ENCODE results near the gene ZP3.
"Not testable (repeated sequence)": the region's sequence is repeated elsewhere in the genome, so short reads cannot be mapped to it uniquely, and the experiment has no call there.

The ZP3 gene

GRCh38 chr7:76460767-76461166, 36.0 kb downstream of the ZP3 start:
- in situ Hi-C loops (cut with MboI; ENCODE audit: low pct_unique_long_range_greater_than_20kb, low sequenced_read_pairs, unreplicated experiment); DNase-seq (ENCODE audit: low spot score): not testable (repeated sequence)

DNA sequence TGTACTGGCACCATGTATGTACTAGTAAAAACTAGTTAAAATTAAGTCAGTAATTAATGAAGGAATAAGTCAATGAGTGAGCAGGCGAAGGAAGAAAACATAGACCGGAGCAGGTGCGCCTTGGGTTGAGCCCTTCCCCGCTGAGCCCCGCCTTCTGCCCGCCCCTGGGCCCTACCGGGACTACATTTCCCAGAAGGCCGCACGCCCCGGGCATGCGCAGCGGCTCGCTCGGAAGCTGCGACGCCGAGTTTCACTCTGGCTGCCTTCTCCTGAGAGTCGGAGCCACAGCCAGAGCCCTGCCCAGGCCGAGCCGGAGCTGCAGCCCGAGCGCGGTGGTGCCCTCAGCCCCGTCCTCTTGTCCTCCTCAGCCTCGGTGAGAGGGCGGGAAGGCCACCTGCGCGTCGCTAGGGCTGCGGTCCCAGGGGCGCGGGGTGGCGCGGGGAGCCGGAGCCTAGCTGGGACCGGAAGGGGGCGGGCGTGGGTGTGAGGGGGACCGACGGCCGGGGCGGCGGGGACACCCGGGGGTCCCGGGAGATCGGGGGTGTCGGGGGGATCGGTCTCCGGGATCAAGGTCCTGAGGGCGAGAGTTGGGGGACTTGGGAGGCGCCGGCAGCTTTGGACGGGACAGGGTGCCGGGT, 36.8 kb downstream of the ZP3 start, which contains the start of gene DTX2:
TSS of gene DTX2 (plus strand) at position 246 of the 638 bp plus-strand sequence. CDS start 18,801 bp downstream, outside the sequence.
- DNase-seq (ENCODE audit: low spot score); in situ Hi-C loops (cut with MboI; ENCODE audit: low pct_unique_long_range_greater_than_20kb, low sequenced_read_pairs, unreplicated experiment): not testable (repeated sequence)

DNA sequence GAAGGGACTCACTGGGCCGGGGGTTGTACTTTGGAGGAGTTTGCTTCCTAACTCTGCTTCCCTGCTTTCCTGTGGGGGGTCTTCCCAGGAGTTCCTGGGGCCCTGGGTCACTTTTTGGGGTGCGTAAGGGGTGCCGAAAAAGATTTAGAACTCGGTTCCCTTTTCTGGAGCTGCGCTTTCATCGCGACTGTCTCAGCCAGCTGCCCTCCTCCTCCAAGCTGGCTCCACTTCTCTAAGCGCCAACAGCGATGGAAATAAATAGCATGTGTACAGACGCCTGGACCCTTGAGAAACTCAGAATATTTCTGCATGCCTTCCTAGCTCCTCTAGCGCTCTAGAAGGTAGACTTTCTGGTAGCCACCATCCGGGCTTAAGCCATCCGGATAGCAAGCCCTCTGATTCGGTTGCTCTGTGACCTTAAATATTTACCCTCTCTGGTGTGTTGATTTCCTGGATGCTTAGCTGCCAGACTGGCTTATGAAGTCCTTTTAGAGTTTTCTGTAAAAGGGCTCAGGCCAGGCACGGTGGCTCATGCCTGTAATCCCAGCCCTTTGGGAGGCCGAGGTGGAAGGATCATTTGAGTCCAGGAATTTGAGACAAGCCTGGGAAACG, 37.6 kb downstream of the ZP3 start:
- DNase-seq (ENCODE audit: low spot score); in situ Hi-C loops (cut with MboI; ENCODE audit: low pct_unique_long_range_greater_than_20kb, low sequenced_read_pairs, unreplicated experiment): not testable (repeated sequence)

- in situ Hi-C loops (cut with MboI; ENCODE audit: low pct_unique_long_range_greater_than_20kb, low sequenced_read_pairs, unreplicated experiment); DNase-seq (ENCODE audit: low spot score): not testable (repeated sequence)
Measured at GRCh38 chr7:76464959-76465358, 40.2 kb downstream of the ZP3 start.

- in situ Hi-C loops (cut with MboI; ENCODE audit: low pct_unique_long_range_greater_than_20kb, low sequenced_read_pairs, unreplicated experiment); DNase-seq (ENCODE audit: low spot score): not testable (repeated sequence)
Measured at GRCh38 chr7:76465950-76466349, 41.2 kb downstream of the ZP3 start.

- DNase-seq (ENCODE audit: low spot score); in situ Hi-C loops (cut with MboI; ENCODE audit: low pct_unique_long_range_greater_than_20kb, low sequenced_read_pairs, unreplicated experiment): not testable (repeated sequence)
Measured at GRCh38 chr7:76467743-76468404, 43.1 kb downstream of the ZP3 start.

GRCh38 chr7:76471556-76472221, 46.9 kb downstream of the ZP3 start:
- in situ Hi-C loops (cut with MboI; ENCODE audit: low pct_unique_long_range_greater_than_20kb, low sequenced_read_pairs, unreplicated experiment); DNase-seq (ENCODE audit: low spot score): not testable (repeated sequence)

GRCh38 chr7:76473097-76473496, 48.3 kb downstream of the ZP3 start:
- DNase-seq (ENCODE audit: low spot score); in situ Hi-C loops (cut with MboI; ENCODE audit: low pct_unique_long_range_greater_than_20kb, low sequenced_read_pairs, unreplicated experiment): not testable (repeated sequence)

DNA sequence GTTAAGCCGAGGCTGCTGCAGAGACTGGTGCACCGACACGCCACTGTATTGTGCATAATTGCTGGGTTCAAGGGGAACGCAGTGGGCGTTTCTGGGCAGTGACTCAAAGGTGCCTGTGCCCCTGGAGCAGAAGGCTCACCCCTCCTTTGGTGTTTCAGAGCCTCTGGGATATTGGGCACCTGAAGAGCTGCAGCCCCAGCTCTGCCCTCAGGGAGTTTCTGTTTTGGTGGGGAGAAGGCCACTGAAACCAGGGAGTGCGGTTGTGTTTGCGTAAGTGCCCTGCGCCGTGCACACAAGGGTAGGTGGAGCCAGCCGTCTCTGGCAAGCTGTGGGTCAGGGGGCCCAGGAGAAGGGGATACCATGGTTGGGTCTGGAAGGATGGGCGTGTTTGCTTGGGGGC, 51.5 kb downstream of the ZP3 start:
- DNase-seq (ENCODE audit: low spot score); in situ Hi-C loops (cut with MboI; ENCODE audit: low pct_unique_long_range_greater_than_20kb, low sequenced_read_pairs, unreplicated experiment): not testable (repeated sequence)

GRCh38 chr7:76476742-76477474, 52.2 kb downstream of the ZP3 start:
- in situ Hi-C loops (cut with MboI; ENCODE audit: low pct_unique_long_range_greater_than_20kb, low sequenced_read_pairs, unreplicated experiment); DNase-seq (ENCODE audit: low spot score): not testable (repeated sequence)

DNA sequence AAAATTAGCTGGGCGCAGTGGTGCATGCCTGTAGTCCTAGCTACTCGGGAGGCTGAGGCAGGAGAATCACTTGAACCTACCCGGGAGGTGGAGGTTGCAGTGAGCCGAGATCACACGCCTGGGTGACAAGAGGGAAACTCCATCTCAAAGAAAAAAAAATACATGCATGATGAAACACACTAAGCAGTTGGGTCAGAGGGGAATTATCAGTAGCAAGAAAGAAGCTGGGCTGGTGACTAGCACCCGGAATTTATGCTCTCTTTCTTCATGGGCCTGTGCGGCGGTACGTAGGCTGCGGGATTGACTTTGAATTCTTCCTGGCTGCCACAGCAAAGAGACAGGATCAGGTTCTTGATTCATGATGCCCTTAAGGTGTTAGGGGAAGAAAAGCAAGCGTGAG, 54.9 kb downstream of the ZP3 start:
- DNase-seq (ENCODE audit: low spot score); in situ Hi-C loops (cut with MboI; ENCODE audit: low pct_unique_long_range_greater_than_20kb, low sequenced_read_pairs, unreplicated experiment): not testable (repeated sequence)

DNA sequence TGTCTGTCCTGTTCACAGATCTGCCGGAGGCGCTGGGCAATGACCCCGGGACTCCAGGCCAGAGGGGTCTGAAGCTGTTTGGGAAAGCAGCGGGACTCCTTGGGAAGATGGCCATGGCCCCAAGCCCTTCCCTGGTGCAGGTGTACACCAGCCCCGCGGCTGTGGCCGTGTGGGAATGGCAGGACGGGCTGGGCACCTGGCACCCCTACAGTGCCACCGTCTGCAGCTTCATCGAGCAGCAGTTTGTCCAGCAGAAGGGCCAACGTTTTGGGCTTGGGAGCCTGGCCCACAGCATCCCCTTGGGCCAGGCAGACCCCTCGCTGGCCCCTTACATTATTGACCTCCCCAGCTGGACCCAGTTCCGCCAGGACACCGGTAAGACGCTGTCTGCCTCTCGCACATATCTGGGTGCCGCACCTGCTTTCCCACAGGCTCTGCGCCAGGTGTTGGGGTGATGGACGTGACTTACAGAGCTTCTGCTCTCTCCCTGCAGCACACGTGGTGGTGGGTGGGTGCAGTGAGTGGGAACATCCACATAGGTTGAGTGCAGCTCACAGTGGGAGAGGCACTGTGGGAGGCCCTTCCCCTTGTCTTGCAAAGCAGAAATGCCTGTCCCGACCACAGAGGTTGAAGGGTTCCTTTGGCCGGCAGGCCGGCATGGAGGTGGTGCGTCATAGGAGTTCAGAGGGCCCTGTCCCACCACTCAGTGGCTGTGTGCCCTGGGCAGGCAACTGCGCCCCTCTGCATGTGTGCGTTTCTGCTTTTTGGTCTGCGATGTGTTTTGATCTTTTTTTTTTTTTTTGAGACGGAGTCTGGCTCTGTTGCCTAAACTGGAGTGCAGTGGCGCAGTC, 55.9 kb downstream of the ZP3 start:
- in situ Hi-C loops (cut with MboI; ENCODE audit: low pct_unique_long_range_greater_than_20kb, low sequenced_read_pairs, unreplicated experiment); DNase-seq (ENCODE audit: low spot score): not testable (repeated sequence)

DNA sequence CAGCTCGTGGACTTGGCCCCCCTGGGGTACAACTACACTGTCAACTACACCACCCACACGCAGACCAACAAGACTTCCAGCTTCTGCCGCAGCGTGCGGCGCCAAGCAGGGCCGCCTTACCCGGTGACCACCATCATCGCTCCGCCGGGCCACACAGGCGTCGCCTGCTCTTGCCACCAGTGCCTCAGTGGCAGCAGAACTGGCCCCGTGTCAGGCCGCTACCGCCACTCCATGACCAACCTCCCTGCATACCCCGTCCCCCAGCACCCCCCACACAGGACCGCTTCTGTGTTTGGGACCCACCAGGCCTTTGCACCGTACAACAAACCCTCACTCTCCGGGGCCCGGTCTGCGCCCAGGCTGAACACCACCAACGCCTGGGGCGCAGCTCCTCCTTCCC, 57.9 kb downstream of the ZP3 start:
- DNase-seq (ENCODE audit: low spot score); in situ Hi-C loops (cut with MboI; ENCODE audit: low pct_unique_long_range_greater_than_20kb, low sequenced_read_pairs, unreplicated experiment): not testable (repeated sequence)

- not testable (repeated sequence) for DNase-seq (ENCODE audit: low spot score)
Measured at GRCh38 chr7:76483081-76483480, 58.3 kb downstream of the ZP3 start.

GRCh38 chr7:76484456-76484855, 59.7 kb downstream of the ZP3 start:
- in situ Hi-C loops (cut with MboI; ENCODE audit: low pct_unique_long_range_greater_than_20kb, low sequenced_read_pairs, unreplicated experiment) = not testable (repeated sequence)

More at GRCh38 chr7:76483081-76483480, 58.3 kb downstream of the ZP3 start:
- in situ Hi-C loops (cut with MboI; ENCODE audit: low pct_unique_long_range_greater_than_20kb, low sequenced_read_pairs, unreplicated experiment) = not testable (repeated sequence)

GRCh38 chr7:76485822-76486610, 61.3 kb downstream of the ZP3 start:
- in situ Hi-C loops (cut with MboI; ENCODE audit: low pct_unique_long_range_greater_than_20kb, low sequenced_read_pairs, unreplicated experiment); DNase-seq (ENCODE audit: low spot score): not testable (repeated sequence)

More at GRCh38 chr7:76484456-76484855, 59.7 kb downstream of the ZP3 start:
- not testable (repeated sequence) for DNase-seq (ENCODE audit: low spot score)

All from GM13977 (cell line).